ENCODE measurements around the gene OLFM1. TPM values are rescaled to one million over a fixed set of nuclear protein-coding genes. Genes with fewer than 3 reads are reported as not detected.

The OLFM1 gene
- total and polyA plus RNA-seq, 9 of the 15 experiments (the other 6 are each of a cell fraction or from before 2014, with no cell fraction given): not detected

GRCh38 chr9:135106551-135107270 is 19.2 kb downstream of the OLFM1 start (continued):
- no peak for TF ChIP-seq ATF2 (CRISPR knock-in tag; IDR thresholded peaks at IDR 0.05)
- TF ChIP-seq FOXM1 (IDR thresholded peaks at IDR 0.05; ENCODE audit: low read depth): no peak
- no peak for TF ChIP-seq FOXM1 (CRISPR knock-in tag; IDR thresholded peaks at IDR 0.05; ENCODE audit: low read depth)
- no peak for TF ChIP-seq ZNF644 (tag; IDR thresholded peaks at IDR 0.05; ENCODE audit: low read depth)
- TF ChIP-seq IRF2 (CRISPR knock-in tag; IDR thresholded peaks at IDR 0.05): no peak
- no peak for TF ChIP-seq ASH1L (IDR thresholded peaks at IDR 0.05; ENCODE audit: borderline replicate concordance, low read depth, partially characterized antibody)
- no peak for TF ChIP-seq ZBTB12 (CRISPR knock-in tag; IDR thresholded peaks at IDR 0.05)
- no peak for TF ChIP-seq FOS (IDR thresholded peaks at IDR 0.05; ENCODE audit: extremely low read depth, insufficient read length)

All from K562 (cell line).